Activated B cell treated with CpG ODN at 0.5 μM for 24 hours (primary cell): ENCODE measurements around the gene NGEF. TPM values are rescaled to one million over a fixed set of nuclear protein-coding genes. Genes with fewer than 3 reads are reported as not detected.

Experiments used
- ATAC-seq: fragments of 200-7000 bp; cut with Tn5 transposase; one replicate; pipeline ENCODE4 v1.10.0; 2021; ENCODE audit warnings: low read depth, mild to moderate bottlenecking, moderate library complexity
- CTCF ChIA-PET: fragments of 350-600 bp; sonication (Branson Sonifier 250); formaldehyde crosslinking; loops from one replicate; lab custom pipeline; 2021; ENCODE audit warnings: antibody characterized with exemption; lab: Charles Lee
- POLR2A ChIA-PET: fragments of 350-600 bp; sonication (Branson Sonifier 250); formaldehyde crosslinking; loops from one replicate; lab custom pipeline; 2021; ENCODE audit warnings: antibody characterized with exemption; lab: Charles Lee
- DNase-seq: peaks from one replicate; pipeline ENCODE4 v3.0.0; 2022
- H3K27ac Mint-ChIP-seq: one replicate; pipeline ENCODE4 v1.8.0; 2020; ENCODE audit warnings: mixed read lengths
- H3K27me3 Mint-ChIP-seq: one replicate; pipeline ENCODE4 v1.8.0; 2021; ENCODE audit warnings: mixed read lengths
- H3K36me3 Mint-ChIP-seq: one replicate; pipeline ENCODE4 v1.8.0; 2021; ENCODE audit warnings: low read depth, mixed read lengths
- H3K4me1 Mint-ChIP-seq: one replicate; pipeline ENCODE4 v1.8.0; 2021; ENCODE audit warnings: mixed read lengths
- H3K4me3 Mint-ChIP-seq: one replicate; pipeline ENCODE4 v1.8.0; 2020; ENCODE audit warnings: mild to moderate bottlenecking, mixed read lengths
- H3K9me3 Mint-ChIP-seq: one replicate; pipeline ENCODE4 v1.8.0; 2020; ENCODE audit warnings: mixed read lengths
- intact Hi-C: fragments of 100-400 bp; cut with micrococcal nuclease; formaldehyde crosslinking; loops from one replicate; pipeline ENCODE4 v1.15.1; 2024
- total RNA-seq: library from RNA; stranded (reverse); gene quantifications from 2 replicates; pipeline ENCODE4 v1.2.3, GENCODE V29; 2022
- TF ChIP-seq, protein P1 (sequence below): fragments of 200-600 bp; IDR thresholded peaks from one replicate; pipeline ENCODE4 v1.8.0; 2022; ENCODE audit warnings: antibody characterized with exemption, mild to moderate bottlenecking

Gene NGEF
- total RNA-seq, 1 donor from 2014 or later: not detected

DNA sequence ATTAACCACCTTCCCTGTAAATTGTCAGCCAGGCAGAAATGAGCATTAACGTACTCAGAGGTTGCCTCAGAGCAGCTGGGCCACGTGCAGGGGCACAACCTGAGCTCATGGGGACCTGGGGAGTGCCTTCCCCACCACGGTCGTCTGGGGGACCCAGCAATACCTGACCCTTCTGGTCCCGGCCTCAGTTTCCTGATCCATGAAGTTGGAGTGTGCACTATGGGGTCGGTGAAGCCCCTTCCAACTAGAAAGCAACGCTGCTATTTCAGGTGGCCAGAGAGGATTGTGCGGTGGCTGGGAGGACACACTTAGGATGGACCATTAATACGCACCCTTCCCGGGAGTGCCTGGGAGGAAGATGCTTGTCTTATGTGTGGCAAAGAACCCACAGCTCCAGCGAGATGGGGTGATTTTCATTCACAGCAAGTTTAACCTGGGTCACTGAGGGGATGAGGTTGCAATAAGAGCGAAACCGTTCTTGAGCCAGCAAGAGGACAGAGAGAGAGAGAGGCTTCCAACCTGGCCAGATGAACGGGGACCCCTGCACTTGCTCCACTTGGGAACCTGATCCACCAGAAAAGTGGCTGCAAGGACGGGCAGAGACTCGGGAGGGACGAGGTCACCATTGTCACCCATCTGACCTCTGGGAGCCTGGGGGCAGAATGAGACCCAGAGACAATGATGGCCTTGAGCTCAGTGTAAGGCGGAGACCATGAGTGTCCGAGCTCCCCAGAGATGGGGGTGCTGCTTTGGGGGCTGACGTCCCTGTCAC is 36.2 kb downstream of the NGEF start:
- DNase-seq (no peak), ATAC-seq (no peak)
- Mint-ChIP-seq H3K27ac (no peak overlapping the region), H3K4me3 (no peak overlapping the region), H3K36me3 (no peaks in the 10 kb centered on the region), H3K27me3 (peaks cover 20% of the 10 kb centered on the region), H3K9me3 (no peaks in the 10 kb centered on the region), H3K4me1 (no peaks in the 10 kb centered on the region)
- intact Hi-C loops: no loop called here
- ChIA-PET POLR2A (no interaction called here), CTCF (no interaction called here)
- TF ChIP-seq, protein P1, sequence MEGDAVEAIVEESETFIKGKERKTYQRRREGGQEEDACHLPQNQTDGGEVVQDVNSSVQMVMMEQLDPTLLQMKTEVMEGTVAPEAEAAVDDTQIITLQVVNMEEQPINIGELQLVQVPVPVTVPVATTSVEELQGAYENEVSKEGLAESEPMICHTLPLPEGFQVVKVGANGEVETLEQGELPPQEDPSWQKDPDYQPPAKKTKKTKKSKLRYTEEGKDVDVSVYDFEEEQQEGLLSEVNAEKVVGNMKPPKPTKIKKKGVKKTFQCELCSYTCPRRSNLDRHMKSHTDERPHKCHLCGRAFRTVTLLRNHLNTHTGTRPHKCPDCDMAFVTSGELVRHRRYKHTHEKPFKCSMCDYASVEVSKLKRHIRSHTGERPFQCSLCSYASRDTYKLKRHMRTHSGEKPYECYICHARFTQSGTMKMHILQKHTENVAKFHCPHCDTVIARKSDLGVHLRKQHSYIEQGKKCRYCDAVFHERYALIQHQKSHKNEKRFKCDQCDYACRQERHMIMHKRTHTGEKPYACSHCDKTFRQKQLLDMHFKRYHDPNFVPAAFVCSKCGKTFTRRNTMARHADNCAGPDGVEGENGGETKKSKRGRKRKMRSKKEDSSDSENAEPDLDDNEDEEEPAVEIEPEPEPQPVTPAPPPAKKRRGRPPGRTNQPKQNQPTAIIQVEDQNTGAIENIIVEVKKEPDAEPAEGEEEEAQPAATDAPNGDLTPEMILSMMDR: no peak

- H3K27ac Mint-ChIP-seq: no peak overlapping the region
- TF ChIP-seq, protein P1: no peak
- intact Hi-C loops: no loop called here
- ATAC-seq: no peak
- H3K4me3 Mint-ChIP-seq: no peak overlapping the region
- H3K4me1 Mint-ChIP-seq: no peaks in the 10 kb centered on the region
- no peaks in the 10 kb centered on the region for H3K9me3 Mint-ChIP-seq
- peaks cover 16% of the 10 kb centered on the region for H3K27me3 Mint-ChIP-seq
- no peaks in the 10 kb centered on the region for H3K36me3 Mint-ChIP-seq
- ChIA-PET POLR2A (no interaction called here), CTCF (no interaction called here)
- DNase-seq: no peak
Measured at GRCh38 chr2:232976176-232976575, 36.9 kb downstream of the NGEF start.

DNA sequence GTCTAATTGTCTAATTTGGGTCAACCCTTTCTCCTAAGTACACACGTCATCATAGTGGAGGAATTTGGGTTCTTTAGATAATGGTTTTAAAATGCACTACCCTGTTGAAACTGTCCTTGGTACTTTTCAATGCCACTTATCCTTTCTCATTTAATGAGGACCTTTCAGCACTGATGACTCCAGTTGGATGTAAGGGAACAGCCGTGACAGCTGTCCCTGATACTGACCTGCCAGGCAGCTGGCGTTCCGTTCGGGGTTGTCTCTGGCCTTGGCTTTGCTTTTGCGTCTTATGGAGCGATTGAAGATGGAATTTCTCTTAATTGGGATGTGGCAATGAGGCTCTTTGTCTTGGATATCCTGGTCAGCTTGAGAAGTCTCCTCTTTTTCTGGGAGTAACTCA is 38.7 kb downstream of the NGEF start:
- TF ChIP-seq, protein P1: no peak
- ChIA-PET POLR2A (interaction anchor here (0.6 kb wide), 1 partner anchor 263 kb away, joined by 3 read pairs; no protein-coding TSS in a partner anchor), CTCF (no interaction called here)
- Mint-ChIP-seq H3K9me3 (no peaks in the 10 kb centered on the region), H3K4me1 (no peaks in the 10 kb centered on the region), H3K36me3 (no peaks in the 10 kb centered on the region), H3K4me3 (no peak overlapping the region), H3K27me3 (peaks cover 11% of the 10 kb centered on the region), H3K27ac (no peak overlapping the region)
- intact Hi-C loops: no loop called here
- no peak for DNase-seq
- no peak for ATAC-seq

DNA sequence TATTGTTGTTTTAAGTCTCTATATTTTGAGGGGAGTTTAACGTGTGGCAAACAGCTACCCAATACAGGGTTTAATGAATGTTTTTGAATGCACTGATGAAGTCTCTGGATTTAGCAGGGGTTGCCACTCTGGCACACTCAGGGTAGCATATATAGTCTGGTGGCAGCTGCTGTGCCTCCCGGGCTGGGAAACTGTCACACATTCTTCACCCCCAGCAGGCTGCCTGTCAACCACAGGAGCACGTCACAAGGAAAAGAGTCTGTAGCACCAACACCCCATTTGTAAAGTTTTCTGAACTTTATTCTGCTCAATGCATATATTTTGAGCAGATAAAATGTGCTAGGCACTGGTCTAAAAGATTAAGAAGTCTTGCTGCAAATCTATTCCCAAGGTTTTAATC is 39.3 kb downstream of the NGEF start:
- DNase-seq (no peak), ATAC-seq (no peak)
- H3K9me3 Mint-ChIP-seq: no peaks in the 10 kb centered on the region
- H3K27me3 Mint-ChIP-seq: peaks cover 13% of the 10 kb centered on the region
- intact Hi-C loops: no loop called here
- H3K36me3 Mint-ChIP-seq: no peaks in the 10 kb centered on the region
- no peak overlapping the region for H3K4me3 Mint-ChIP-seq
- CTCF ChIA-PET: no interaction called here
- H3K27ac Mint-ChIP-seq: no peak overlapping the region
- no peaks in the 10 kb centered on the region for H3K4me1 Mint-ChIP-seq
- TF ChIP-seq, protein P1: no peak
- POLR2A ChIA-PET: no interaction called here

GRCh38 chr2:232973011-232973735 is 39.9 kb downstream of the NGEF start:
- H3K27me3 Mint-ChIP-seq: peaks cover 13% of the 10 kb centered on the region
- TF ChIP-seq, protein P1: no peak
- no peak for ATAC-seq
- intact Hi-C loops: no loop called here
- no peak overlapping the region for H3K27ac Mint-ChIP-seq
- H3K36me3 Mint-ChIP-seq: no peaks in the 10 kb centered on the region
- H3K9me3 Mint-ChIP-seq: no peaks in the 10 kb centered on the region
- H3K4me1 Mint-ChIP-seq: no peaks in the 10 kb centered on the region
- no peak for DNase-seq
- ChIA-PET CTCF (no interaction called here), POLR2A (no interaction called here)
- no peak overlapping the region for H3K4me3 Mint-ChIP-seq
